WTC11 (cell line): ENCODE data around the gene CDC73. TPM values are rescaled to one million over a fixed set of nuclear protein-coding genes. Genes with fewer than 3 reads are reported as not detected.

ENCODE experiments used
- ATAC-seq: fragments of 200-7000 bp; cut with Tn5 transposase; 2 replicates; pipeline ENCODE4 v1.10.0; 2021; ENCODE audit warnings: mild to moderate bottlenecking, moderate library complexity
- CTCF ChIA-PET: fragments of 300-600 bp; sonication (Branson Sonifier 250); formaldehyde crosslinking; loops from one replicate; lab custom pipeline; 2021; ENCODE audit warnings: antibody characterized with exemption; lab: Charles Lee
- POLR2A ChIA-PET: fragments of 350-600 bp; sonication (Branson Sonifier 250); formaldehyde crosslinking; loops from one replicate; lab custom pipeline; 2021; ENCODE audit warnings: antibody characterized with exemption; lab: Charles Lee
- DNase-seq: peaks from one replicate; pipeline ENCODE4 v3.0.0; 2021; ENCODE audit warnings: low spot score
- H3K27ac Mint-ChIP-seq: 2 replicates; pipeline ENCODE4 v1.8.0; 2021; ENCODE audit warnings: mixed read lengths
- H3K27me3 Mint-ChIP-seq: 2 replicates; pipeline ENCODE4 v1.8.0; 2021; ENCODE audit warnings: low read depth, mild to moderate bottlenecking, moderate library complexity, mixed read lengths
- H3K36me3 Mint-ChIP-seq: 2 replicates; pipeline ENCODE4 v1.8.0; 2021; ENCODE audit warnings: mixed read lengths
- H3K4me1 Mint-ChIP-seq: 2 replicates; pipeline ENCODE4 v1.8.0; 2022; ENCODE audit warnings: mixed read lengths
- H3K4me3 Mint-ChIP-seq: 2 replicates; pipeline ENCODE4 v1.8.0; 2021; ENCODE audit warnings: mild to moderate bottlenecking, moderate library complexity, mixed read lengths
- H3K9me3 Mint-ChIP-seq: 2 replicates; pipeline ENCODE4 v1.8.0; 2021; ENCODE audit warnings: mixed read lengths
- CREB1 ChIP-seq: sonication (generic); formaldehyde crosslinking; IDR thresholded peaks from 2 replicates; pipeline ENCODE4 v1.8.0; 2023; ENCODE audit warnings: mild to moderate bottlenecking, missing genetic modification reagents
- FOXK1 ChIP-seq: sonication (generic); formaldehyde crosslinking; IDR thresholded peaks from 2 replicates; pipeline ENCODE4 v1.8.0; 2022; ENCODE audit warnings: mild to moderate bottlenecking, moderate library complexity, missing genetic modification reagents
- GABPB1 ChIP-seq: sonication (generic); formaldehyde crosslinking; IDR thresholded peaks from 2 replicates; pipeline ENCODE4 v1.8.1; 2023; ENCODE audit warnings: mild to moderate bottlenecking, missing genetic modification reagents
- GRHL2 ChIP-seq: fragments of 250-450 bp; sonication (Bioruptor Pico); IDR thresholded peaks from 2 replicates; pipeline ENCODE4 v1.8.0; 2022; ENCODE audit warnings: mild to moderate bottlenecking, moderate library complexity; ENCODE audit not compliant: insufficient replicate concordance, severe bottlenecking
- MYBL2 ChIP-seq: sonication (generic); formaldehyde crosslinking; IDR thresholded peaks from 2 replicates; pipeline ENCODE4 v1.8.1; 2023; ENCODE audit warnings: mild to moderate bottlenecking, moderate library complexity, missing genetic modification reagents
- NFATC4 ChIP-seq: fragments of 250-450 bp; sonication (Bioruptor Pico); IDR thresholded peaks from 2 replicates; pipeline ENCODE4 v1.9.0; 2021; ENCODE audit warnings: mild to moderate bottlenecking
- NR2C2 ChIP-seq: sonication (generic); formaldehyde crosslinking; IDR thresholded peaks from 2 replicates; pipeline ENCODE4 v1.8.0; 2022; ENCODE audit warnings: mild to moderate bottlenecking, missing genetic modification reagents
- NR3C1 ChIP-seq: sonication (generic); formaldehyde crosslinking; conservative IDR thresholded peaks from 2 replicates; pipeline ENCODE4 v1.8.1; 2023; ENCODE audit warnings: low read depth, mild to moderate bottlenecking, missing genetic modification reagents
- TCF7 ChIP-seq: sonication (generic); formaldehyde crosslinking; IDR thresholded peaks from 2 replicates; pipeline ENCODE4 v1.8.0; 2022; ENCODE audit warnings: mild to moderate bottlenecking, low read depth, missing genetic modification reagents, moderate library complexity
- ZNF121 ChIP-seq: sonication (generic); formaldehyde crosslinking; IDR thresholded peaks from 2 replicates; pipeline ENCODE4 v1.8.0; 2023; ENCODE audit warnings: missing genetic modification reagents
- ZNF232 ChIP-seq: sonication (generic); formaldehyde crosslinking; IDR thresholded peaks from 2 replicates; pipeline ENCODE4 v1.8.0; 2022; ENCODE audit warnings: mild to moderate bottlenecking, missing genetic modification reagents
- ZNF263 ChIP-seq: sonication (generic); formaldehyde crosslinking; IDR thresholded peaks from 2 replicates; pipeline ENCODE4 v1.8.1; 2022; ENCODE audit warnings: low read depth, mild to moderate bottlenecking, moderate library complexity, missing genetic modification reagents
- total RNA-seq: library from RNA; stranded (reverse); gene quantifications from 3 replicates; pipeline ENCODE4 v1.2.3, GENCODE V29; 2021
- TF ChIP-seq, protein P1 (sequence below): fragments of 250-450 bp; sonication (Bioruptor Pico); IDR thresholded peaks from 2 replicates; pipeline ENCODE4 v1.9.0; 2021; ENCODE audit warnings: mild to moderate bottlenecking
- TF ChIP-seq, protein P2 (sequence below): sonication (generic); formaldehyde crosslinking; IDR thresholded peaks from 2 replicates; pipeline ENCODE4 v1.8.1; 2023; ENCODE audit warnings: mild to moderate bottlenecking, missing genetic modification reagents, moderate library complexity
- TF ChIP-seq, protein P3 (sequence below): sonication (generic); formaldehyde crosslinking; conservative IDR thresholded peaks from 2 replicates; pipeline ENCODE4 v1.8.1; 2023; ENCODE audit warnings: mild to moderate bottlenecking, low read depth, missing genetic modification reagents, moderate library complexity
- TF ChIP-seq, protein P4 (sequence below): fragments of 250-450 bp; sonication (Bioruptor Pico); IDR thresholded peaks from 2 replicates; pipeline ENCODE4 v2.1.2; 2022; ENCODE audit warnings: mild to moderate bottlenecking, moderate library complexity
- TF ChIP-seq, protein P5 (sequence below): sonication (generic); formaldehyde crosslinking; IDR thresholded peaks from 2 replicates; pipeline ENCODE4 v1.8.1; 2022; ENCODE audit warnings: mild to moderate bottlenecking, missing genetic modification reagents, moderate library complexity, borderline replicate concordance
- TF ChIP-seq, protein P6 (sequence below): fragments of 250-450 bp; sonication (Bioruptor Pico); conservative IDR thresholded peaks from 2 replicates; pipeline ENCODE4 v1.9.0; 2021; ENCODE audit warnings: mild to moderate bottlenecking

The CDC73 gene
- total RNA-seq, 1 experiment from 2014 or later, result 57.1 TPM

DNA sequence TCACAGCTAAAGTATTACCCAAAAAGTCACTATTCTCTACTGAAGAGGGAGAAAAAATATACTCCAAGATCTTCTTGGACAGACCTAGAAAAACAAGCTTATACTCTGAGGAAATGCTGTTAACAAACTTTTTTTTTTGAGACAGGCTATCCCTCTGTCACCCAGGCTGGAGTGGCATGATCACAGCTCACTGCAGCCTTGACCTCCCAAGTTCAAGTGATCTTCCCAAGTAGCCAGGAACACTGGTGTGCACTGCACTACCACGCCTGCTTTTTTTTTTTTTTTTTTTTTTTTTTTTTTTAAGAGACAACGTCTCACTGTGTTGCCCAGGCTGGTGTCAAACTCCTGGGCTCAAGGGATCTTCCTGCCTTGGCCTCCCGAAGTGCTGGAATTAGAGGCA is 33.9 kb upstream of the CDC73 start (continued):
- TF ChIP-seq, protein P1, sequence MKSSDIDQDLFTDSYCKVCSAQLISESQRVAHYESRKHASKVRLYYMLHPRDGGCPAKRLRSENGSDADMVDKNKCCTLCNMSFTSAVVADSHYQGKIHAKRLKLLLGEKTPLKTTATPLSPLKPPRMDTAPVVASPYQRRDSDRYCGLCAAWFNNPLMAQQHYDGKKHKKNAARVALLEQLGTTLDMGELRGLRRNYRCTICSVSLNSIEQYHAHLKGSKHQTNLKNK (CRISPR knock-in tag), result no peak
- TF ChIP-seq GRHL2 (CRISPR knock-in tag) (no peak), FOXK1 (CRISPR knock-in tag) (no peak)
- TF ChIP-seq, protein P2, sequence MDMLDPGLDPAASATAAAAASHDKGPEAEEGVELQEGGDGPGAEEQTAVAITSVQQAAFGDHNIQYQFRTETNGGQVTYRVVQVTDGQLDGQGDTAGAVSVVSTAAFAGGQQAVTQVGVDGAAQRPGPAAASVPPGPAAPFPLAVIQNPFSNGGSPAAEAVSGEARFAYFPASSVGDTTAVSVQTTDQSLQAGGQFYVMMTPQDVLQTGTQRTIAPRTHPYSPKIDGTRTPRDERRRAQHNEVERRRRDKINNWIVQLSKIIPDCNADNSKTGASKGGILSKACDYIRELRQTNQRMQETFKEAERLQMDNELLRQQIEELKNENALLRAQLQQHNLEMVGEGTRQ, result no peak

DNA sequence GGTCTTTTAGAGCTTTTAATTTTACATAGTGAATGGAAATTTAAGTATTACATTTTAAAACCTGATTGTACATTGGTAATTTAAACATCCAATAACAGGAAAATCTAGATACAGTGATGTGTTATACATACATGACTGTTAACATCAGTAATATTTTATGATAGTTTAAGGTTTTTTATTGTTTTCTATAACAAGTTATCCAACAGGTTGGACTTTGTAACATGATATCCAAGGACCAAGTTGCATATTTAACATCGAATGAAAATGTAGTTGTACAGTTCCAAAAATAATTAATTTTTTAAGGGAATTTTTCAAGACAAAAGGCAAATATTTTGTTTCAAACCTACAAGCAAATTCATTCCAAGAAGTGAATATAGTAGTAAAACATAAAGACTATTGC is 31.0 kb upstream of the CDC73 start:
- no peaks in the 10 kb centered on the region for H3K9me3 Mint-ChIP-seq
- POLR2A ChIA-PET, result no interaction called here
- H3K36me3 Mint-ChIP-seq, result no peaks in the 10 kb centered on the region
- ATAC-seq (no peak), DNase-seq (no peak)
- no peaks in the 10 kb centered on the region for H3K4me1 Mint-ChIP-seq
- H3K4me3 Mint-ChIP-seq, result no peak overlapping the region
- TF ChIP-seq, protein P3, sequence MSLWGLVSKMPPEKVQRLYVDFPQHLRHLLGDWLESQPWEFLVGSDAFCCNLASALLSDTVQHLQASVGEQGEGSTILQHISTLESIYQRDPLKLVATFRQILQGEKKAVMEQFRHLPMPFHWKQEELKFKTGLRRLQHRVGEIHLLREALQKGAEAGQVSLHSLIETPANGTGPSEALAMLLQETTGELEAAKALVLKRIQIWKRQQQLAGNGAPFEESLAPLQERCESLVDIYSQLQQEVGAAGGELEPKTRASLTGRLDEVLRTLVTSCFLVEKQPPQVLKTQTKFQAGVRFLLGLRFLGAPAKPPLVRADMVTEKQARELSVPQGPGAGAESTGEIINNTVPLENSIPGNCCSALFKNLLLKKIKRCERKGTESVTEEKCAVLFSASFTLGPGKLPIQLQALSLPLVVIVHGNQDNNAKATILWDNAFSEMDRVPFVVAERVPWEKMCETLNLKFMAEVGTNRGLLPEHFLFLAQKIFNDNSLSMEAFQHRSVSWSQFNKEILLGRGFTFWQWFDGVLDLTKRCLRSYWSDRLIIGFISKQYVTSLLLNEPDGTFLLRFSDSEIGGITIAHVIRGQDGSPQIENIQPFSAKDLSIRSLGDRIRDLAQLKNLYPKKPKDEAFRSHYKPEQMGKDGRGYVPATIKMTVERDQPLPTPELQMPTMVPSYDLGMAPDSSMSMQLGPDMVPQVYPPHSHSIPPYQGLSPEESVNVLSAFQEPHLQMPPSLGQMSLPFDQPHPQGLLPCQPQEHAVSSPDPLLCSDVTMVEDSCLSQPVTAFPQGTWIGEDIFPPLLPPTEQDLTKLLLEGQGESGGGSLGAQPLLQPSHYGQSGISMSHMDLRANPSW (CRISPR knock-in tag), result no peak
- CTCF ChIA-PET, result interaction anchor here (1.7 kb wide), 1 partner anchor 20 kb away, joined by 7 read pairs; no protein-coding TSS in a partner anchor
- no peaks in the 10 kb centered on the region for H3K27me3 Mint-ChIP-seq
- no peak overlapping the region for H3K27ac Mint-ChIP-seq

DNA sequence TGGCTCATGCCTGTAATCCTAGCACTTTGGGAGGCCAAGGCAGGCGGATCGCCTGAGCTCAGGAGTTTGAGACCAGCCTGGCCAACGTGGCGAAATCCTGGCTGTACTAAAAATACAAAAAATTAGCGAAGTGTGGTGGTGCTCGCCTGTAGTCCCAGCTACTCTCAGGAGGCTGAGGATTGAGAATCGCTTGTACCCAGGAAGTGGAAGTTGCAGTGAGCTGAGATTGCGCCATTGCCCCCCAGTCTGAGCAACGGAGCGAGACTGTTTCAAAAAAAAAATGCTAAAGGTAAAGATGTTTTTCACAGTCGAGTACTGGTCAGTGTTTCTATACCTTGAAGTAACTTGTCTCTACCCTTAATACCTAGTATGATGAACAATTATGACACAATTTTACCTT is 27.7 kb upstream of the CDC73 start:
- Mint-ChIP-seq H3K4me1 (no peaks in the 10 kb centered on the region), H3K9me3 (no peaks in the 10 kb centered on the region), H3K36me3 (peaks cover 4% of the 10 kb centered on the region; the same call in 1 of the 2 replicates), H3K4me3 (no peak overlapping the region), H3K27me3 (no peaks in the 10 kb centered on the region), H3K27ac (peak overlapping the region; percentile 45)
- no peak for TF ChIP-seq NFATC4 (CRISPR knock-in tag)
- TF ChIP-seq, protein P4, sequence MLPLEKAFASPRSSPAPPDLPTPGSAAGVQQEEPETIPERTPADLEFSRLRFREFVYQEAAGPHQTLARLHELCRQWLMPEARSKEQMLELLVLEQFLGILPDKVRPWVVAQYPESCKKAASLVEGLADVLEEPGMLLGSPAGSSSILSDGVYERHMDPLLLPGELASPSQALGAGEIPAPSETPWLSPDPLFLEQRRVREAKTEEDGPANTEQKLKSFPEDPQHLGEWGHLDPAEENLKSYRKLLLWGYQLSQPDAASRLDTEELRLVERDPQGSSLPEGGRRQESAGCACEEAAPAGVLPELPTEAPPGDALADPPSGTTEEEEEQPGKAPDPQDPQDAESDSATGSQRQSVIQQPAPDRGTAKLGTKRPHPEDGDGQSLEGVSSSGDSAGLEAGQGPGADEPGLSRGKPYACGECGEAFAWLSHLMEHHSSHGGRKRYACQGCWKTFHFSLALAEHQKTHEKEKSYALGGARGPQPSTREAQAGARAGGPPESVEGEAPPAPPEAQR (CRISPR knock-in tag), result no peak
- ChIA-PET CTCF (no interaction called here), POLR2A (no interaction called here)
- DNase-seq (no peak), ATAC-seq (no peak)

DNA sequence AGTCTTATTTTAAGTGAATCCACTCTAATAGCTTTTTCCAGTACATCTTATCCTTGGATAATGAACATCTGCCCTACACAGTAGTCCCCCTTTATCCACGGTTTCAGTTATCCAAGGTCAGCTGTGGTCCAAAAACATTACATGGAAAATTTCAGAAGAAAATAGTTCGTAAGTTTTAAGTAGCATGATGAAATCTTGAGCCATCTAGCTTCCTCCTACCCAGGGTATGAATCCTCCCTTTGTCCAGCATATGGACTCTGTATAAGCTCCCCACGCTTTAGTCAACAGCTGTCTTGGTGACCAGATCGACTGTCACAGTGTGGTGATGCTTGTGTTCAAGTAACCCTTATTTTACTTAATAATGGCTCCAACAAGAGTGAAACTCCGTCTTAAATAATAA is 19.2 kb upstream of the CDC73 start:
- DNase-seq (no peak), ATAC-seq (no peak)
- Mint-ChIP-seq H3K27me3 (peaks cover 17% of the 10 kb centered on the region), H3K36me3 (no peaks in the 10 kb centered on the region), H3K27ac (no peak overlapping the region), H3K4me1 (peaks cover 15% of the 10 kb centered on the region), H3K4me3 (no peak overlapping the region), H3K9me3 (no peaks in the 10 kb centered on the region)
- CTCF ChIA-PET, result no interaction called here
- POLR2A ChIA-PET, result no interaction called here
- peak; percentile 74 for TF ChIP-seq GABPB1 (CRISPR knock-in tag)
- TF ChIP-seq ZNF232 (CRISPR knock-in tag), result no peak

DNA sequence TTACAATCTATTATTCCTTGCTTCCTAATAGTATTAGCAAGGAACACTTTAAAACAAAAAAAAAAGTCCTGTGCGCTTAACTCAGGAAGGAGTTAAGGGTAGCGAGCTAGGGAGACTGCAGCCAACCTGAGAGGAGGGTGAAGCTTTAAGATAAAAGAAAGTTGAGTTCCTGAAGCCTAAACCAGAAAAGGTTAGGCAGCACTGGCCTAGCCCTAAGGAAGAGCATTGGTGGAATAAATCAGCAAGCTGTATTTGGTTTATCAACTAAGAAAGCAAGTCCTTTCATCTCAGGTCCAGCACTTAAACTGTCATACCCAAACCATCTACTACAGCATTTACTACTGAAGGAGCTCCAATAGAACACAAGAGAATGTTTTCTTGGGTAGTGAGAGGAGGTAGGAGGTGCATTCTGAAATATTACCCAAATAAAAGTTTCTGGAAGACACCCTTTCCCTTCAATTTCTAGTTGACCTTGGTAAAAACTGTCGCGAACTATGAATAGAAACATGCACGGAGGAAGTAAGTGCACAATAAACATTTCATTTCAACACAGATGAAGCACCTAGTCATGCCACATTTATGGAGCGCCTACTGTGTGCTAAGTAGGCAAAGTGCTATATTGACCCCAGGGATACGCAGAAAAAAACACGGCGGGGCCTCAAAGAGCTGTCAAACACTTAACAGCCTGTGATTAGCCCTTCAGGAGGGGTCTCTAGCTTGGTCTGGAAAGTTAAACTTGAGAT is 17.9 kb upstream of the CDC73 start:
- Mint-ChIP-seq H3K9me3 (no peaks in the 10 kb centered on the region), H3K4me1 (peaks cover 15% of the 10 kb centered on the region), H3K36me3 (no peaks in the 10 kb centered on the region), H3K4me3 (peak overlapping the region; percentile 82), H3K27me3 (peaks cover 17% of the 10 kb centered on the region), H3K27ac (no peak overlapping the region)
- POLR2A ChIA-PET, result interaction anchor here (1.4 to 2.1 kb wide), 5 partner anchors 9 to 45 kb away, joined by 3 to 15 read pairs (median 9); partner anchors contain the start of genes CDC73, RO60 and UCHL5
- DNase-seq (no peak), ATAC-seq (no peak)
- CTCF ChIA-PET, result interaction anchor here (1.3 to 2.5 kb wide), 4 partner anchors 16 to 39 kb away, joined by 3 to 13 read pairs (median 6); partner anchors contain the start of gene CDC73
- TF ChIP-seq ZNF121 (CRISPR knock-in tag) (no peak), NR2C2 (no peak), TCF7 (CRISPR knock-in tag) (no peak), ZNF263 (CRISPR knock-in tag) (no peak), CREB1 (no peak), MYBL2 (CRISPR knock-in tag) (no peak), NR3C1 (CRISPR knock-in tag) (no peak)
- TF ChIP-seq, protein P5, sequence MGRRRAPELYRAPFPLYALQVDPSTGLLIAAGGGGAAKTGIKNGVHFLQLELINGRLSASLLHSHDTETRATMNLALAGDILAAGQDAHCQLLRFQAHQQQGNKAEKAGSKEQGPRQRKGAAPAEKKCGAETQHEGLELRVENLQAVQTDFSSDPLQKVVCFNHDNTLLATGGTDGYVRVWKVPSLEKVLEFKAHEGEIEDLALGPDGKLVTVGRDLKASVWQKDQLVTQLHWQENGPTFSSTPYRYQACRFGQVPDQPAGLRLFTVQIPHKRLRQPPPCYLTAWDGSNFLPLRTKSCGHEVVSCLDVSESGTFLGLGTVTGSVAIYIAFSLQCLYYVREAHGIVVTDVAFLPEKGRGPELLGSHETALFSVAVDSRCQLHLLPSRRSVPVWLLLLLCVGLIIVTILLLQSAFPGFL, result no peak
- TF ChIP-seq, protein P6, sequence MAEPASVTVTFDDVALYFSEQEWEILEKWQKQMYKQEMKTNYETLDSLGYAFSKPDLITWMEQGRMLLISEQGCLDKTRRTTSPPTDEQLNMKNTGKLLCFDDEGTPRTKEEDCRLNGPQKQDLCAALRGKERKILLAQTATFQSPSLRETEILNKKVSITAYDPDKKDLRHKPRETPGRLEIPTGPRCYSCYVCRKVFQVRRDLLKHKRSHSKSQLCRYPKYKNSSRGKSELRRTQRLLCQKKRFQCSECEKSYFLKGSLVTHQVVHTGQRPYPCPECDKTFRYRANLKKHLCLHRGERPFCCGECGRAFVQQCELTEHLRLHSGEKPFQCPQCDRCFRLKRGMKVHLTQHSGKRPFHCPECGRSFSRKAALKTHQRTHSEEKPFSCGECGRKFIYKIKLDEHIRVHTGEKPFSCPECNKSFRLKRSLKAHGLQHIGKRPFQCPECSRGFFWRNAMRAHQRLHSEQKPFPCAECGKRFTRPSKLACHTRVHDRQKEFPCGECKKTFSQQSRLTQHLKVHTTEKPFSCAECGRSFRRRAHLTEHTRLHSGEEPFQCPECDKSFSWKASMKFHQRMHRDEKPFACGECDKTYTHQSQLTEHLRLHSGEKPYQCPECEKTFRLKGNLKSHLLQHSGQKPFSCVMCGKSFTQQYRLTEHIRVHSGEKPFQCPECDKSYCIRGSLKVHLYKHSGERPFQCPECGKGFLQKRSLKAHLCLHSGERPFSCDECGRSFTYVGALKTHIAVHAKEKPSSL (CRISPR knock-in tag), result no peak
